Inflammatory macrophage treated with lipopolysaccharide for 1 hour (primary cell): ENCODE results near the gene CNKSR3.
A peak's percentile ranks its signal among the peaks of the same experiment; 100 is the strongest.

ENCODE experiments used
- DNase-seq, 2 donors: peaks; one replicate each; pipeline ENCODE4 v3.0.0-alpha.2; 2020 to 2022

CNKSR3 gene

GRCh38 chr6:154478021-154478700, 32.3 kb downstream of the CNKSR3 start:
- DNase-seq = peak; percentile 49 to 58

GRCh38 chr6:154476494-154476893, 34.0 kb downstream of the CNKSR3 start:
- DNase-seq = no peak

DNA sequence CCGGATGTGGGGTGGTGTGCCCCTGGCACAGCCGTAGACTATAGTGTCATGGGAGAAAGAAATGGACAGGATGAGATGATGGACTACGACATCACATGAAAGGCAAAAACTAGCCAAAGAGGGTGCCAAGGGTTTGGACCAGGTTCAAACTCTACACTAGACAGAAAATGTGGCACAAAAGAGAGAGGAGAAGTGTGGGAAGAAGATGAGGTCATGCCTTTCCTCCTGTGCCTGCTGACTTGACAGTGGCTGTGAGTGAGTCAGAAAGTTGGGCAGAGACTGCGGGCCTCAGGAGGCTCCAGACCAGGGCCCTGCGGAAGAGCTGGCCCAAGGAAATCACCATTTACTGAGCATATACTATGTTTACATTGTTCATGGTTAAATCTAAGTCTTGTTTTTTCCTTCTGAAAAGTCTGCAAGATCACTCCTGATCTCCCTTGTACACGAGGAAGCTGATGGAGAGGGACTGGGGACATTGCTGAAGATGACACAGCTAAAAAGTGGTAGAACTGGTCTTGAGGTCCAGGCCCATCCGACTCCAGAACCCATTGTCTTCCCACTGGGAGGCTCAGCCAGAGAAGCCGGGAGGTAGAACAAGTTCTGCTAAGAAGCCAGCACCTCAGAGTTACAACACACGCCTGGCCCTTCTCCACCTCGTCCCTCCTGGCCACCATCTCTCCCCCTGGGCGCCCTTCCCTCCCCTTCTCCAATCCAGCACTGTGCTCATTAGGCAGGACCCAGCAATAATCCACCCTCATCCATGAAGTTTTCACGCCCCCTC, 35.6 kb downstream of the CNKSR3 start:
- peak; percentile 50 to 66 for DNase-seq

GRCh38 chr6:154473324-154473723, 37.2 kb downstream of the CNKSR3 start:
- DNase-seq = no peak

DNA sequence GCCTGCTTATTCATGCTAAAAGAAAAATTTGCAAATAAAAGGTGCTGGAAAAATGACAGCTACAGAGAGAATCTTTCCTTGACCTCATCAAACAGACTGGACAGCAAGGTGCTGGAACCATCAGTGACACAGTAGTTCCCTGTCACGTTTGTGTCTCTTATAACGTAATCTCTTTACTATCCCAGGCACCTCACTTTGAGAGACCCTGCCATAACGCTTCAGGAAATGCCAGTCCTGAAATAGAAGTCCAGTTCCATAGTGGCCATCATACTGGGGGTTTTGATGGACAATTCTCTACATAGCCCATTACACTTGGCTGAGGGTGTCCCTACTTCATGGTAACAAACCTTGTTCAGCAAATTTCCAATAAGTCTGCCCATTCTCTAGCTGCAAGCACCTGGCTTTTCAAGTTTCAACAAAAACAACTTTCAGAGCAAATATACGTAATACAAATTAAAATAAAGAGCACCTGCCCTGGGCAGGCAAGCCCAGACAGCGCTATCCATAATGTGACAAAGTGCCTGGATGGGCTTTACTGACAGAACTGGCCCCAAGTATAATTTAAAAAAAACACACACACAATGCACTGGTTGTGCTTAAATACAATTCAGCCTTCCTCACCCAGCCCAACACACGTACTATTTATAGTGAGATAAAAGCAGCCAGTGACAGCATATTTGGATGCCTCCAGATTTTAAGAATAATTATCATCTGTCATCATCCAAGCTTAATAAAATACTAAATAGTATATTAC, 38.7 kb downstream of the CNKSR3 start:
- no peak for DNase-seq

GRCh38 chr6:154469306-154469935, 41.1 kb downstream of the CNKSR3 start:
- DNase-seq = no peak

GRCh38 chr6:154468760-154469159, 41.7 kb downstream of the CNKSR3 start:
- no peak for DNase-seq

- DNase-seq = no peak
Observed at GRCh38 chr6:154466971-154467679, 43.4 kb downstream of the CNKSR3 start.

GRCh38 chr6:154466139-154466538, 44.3 kb downstream of the CNKSR3 start:
- no peak for DNase-seq

DNA sequence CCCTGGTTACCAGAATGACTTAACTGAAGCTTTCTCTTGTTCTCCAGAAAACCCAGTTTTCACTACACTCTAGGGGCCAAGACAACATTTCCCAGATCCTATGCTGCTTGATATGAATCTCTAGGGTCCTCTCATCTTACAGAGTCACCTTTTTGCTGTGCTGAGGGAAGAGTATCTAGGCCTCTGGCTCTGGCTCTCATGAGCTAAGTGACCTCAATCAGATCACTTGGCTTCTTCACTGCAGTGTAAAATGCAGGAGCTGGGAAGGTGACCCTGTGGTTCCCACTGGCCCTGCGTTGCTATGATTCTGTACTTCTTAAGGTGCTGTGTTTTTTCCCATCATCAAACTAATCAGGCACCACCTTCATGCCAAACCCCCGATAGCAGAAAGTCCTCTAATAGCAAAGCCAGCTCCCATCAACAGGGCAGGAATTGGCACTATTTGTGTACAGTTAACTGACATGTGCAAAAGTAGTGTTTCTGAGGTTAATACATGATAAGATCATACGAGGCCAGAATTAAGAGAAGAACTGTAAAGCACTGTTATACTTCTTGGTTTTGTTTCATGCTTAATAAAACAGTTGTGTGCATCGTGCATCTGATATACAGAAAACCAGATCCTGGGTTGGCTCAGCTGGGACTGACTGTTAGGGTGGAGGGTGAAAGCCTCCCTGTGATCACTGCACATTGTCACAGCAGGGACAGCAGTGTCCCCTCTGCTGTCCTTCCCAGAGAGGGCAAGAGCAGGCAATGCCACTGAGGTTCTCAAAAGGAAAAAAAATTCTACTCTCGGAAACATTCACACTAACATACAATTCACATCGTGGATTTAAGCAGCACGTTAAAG, 46.7 kb downstream of the CNKSR3 start:
- DNase-seq = no peak

DNA sequence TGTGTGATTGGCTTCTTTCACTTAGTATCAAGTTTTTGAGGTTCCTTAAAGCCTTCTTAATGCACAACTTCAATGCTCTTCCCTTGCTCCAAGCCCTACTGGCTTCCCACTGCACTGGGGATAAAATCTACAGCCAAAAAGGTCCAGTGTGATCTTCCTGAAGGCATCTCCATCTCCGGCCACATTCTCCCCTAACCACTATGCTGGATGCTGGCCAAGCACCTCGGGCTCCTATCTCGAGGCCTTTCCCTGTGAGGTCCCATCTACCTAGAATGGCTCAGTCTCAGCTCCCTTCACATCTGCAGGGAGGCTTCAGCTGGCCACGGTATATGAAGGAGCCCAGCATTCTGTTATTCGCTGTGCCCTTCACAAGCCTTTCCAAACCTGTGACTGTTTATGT, 48.1 kb downstream of the CNKSR3 start:
- DNase-seq = no peak

DNA sequence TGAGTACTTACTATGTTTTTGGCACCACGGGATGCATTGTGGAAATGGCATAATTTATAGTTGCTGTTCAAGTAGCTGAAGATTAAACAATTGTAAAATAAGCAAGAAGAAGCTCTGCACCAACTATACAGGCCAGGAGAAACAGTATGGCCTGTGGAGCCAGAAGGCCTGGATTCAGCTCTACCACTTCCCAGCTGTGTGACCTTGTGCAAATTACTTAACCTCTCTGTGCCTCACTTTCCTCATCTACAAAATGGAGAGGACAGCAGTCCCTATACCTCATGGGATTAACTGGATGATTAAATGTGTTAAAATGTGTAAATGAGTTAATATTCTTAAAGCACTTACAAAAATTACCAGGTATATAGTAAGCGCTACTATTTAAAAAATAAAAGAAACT, 49.1 kb downstream of the CNKSR3 start:
- no peak for DNase-seq

DNA sequence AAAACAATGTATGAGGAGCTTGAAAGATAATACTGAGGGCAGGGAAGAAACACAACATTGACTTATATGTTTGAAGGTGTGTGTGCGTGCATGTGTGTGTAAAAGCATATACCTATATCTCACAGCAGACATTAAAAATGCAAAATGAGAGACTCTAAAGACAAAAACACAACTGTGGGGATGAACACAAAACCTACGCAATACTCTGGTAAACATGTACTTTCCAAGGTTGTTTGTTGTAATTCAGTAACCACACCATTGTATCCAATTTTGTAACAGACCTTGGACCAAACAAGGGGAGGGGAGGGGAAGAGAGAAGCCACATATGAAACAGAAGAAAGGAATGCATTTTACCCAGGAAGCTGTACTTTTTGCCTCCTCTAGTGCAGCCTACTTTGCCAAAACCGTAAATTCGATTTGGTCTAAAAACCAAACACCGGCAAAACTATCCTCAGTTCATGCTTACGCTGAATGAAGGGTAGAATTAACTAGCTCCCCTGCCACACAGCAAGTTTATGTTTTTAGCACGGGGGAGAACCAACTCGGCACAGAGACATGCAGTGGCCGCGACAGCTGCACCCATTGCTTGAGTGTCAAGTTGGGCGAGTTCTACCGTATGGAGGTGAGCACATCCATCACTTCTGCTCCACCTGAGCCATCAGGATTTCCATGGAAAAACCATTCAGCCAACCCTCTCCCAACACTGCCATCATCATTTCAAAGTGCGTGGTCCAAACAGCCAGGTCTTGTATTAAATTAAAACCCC, 50.0 kb downstream of the CNKSR3 start:
- DNase-seq = peak in 1 of 2 donors; percentile 7

GRCh38 chr6:154459513-154459912, 51.0 kb downstream of the CNKSR3 start:
- DNase-seq = no peak

GRCh38 chr6:154458565-154459470, 51.7 kb downstream of the CNKSR3 start:
- no peak for DNase-seq

DNA sequence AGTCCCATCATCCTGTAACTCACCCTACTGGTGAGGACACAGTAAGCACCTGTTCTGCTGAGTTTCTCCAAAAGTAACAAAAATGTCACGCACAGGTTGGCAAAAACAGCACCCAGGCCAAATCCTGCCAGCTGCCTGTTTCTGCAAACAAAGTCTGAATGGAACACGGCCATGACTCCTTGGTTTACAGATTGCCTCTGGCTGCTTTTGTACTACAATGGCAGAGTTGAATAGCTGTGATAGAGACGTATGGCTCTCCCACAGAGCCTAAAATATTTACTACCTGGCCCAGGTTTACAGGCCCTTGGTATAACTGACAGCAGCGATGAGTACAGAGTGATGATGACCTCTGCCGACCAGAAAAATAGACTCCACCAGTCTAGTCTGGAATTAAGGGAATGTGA, 52.6 kb downstream of the CNKSR3 start:
- DNase-seq = no peak

DNA sequence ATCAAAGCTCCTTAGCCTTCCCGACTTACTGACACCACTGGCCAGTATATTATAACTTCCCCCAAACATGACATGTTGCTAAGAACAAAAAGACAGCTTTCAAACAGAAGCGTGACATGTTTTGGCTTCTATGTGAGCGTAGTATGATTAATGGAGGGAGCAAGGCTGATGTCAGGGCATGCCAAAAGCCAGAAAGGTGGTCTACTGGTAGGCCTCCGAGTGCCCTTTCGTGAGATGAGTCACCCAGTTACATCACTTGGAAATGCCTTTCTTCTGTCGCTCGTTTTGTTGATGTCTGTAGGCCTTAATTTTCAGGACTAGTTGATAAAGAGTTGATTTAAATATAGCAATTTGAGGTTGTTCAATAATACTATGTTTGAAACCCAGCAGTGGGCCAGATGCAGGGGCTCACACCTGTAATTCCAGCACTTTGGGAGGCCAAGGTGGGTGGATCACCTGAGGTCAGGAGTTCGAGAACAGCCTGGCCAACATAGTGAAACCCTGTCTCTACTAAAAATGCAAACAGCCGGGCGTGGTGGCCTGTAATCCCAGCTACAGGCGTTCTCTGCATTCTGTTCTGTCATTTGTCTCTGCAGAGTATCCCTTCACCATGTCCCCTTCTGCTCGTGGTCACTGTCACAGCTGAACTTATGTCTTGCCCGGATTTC, 53.3 kb downstream of the CNKSR3 start:
- DNase-seq = no peak

GRCh38 chr6:154453329-154453728, 57.2 kb downstream of the CNKSR3 start:
- no peak for DNase-seq

DNA sequence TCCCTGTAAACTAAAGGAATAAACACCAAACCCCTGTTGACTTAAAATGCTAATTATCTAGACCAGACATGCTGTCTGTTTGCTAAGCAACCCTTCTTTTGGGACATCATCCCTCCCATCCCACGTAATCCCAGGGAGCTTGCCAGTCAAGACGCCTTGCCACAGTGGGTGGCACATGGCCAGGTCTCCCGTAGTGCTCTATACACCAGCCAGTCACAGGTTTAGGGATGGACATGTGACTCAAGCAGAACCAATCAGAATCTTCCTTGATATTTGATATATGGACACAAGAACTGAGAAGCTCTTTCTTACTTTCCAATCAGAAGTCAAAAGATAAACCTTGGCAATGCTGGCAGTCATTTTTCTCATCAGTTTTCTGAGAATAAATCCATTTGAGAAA, 60.0 kb downstream of the CNKSR3 start:
- DNase-seq = no peak
